Measurements from ENCODE around the gene KLHL30.

Gene KLHL30

GRCh38 chr2:238133499-238134392, 4.7 kb upstream of the KLHL30 start:
- no peak for DNase-seq

GRCh38 chr2:238134393-238134785, 4.1 kb upstream of the KLHL30 start:
- DNase-seq = no peak

- DNase-seq = no peak
Measured at GRCh38 chr2:238135601-238136150, 2.8 kb upstream of the KLHL30 start.

- no peak for DNase-seq
Measured at GRCh38 chr2:238136820-238137537, 1.5 kb upstream of the KLHL30 start.

- DNase-seq = no peak
Measured at GRCh38 chr2:238137885-238138284, 583 bp upstream of the KLHL30 start.

GRCh38 chr2:238139196-238140039, 950 bp downstream of the KLHL30 start:
- DNase-seq = no peak

- no peak for DNase-seq
Measured at GRCh38 chr2:238140040-238140439, 1.6 kb downstream of the KLHL30 start.

- no peak for DNase-seq
Measured at GRCh38 chr2:238140721-238141540, 2.5 kb downstream of the KLHL30 start.

GRCh38 chr2:238141541-238142318, 3.3 kb downstream of the KLHL30 start:
- no peak for DNase-seq

GRCh38 chr2:238142382-238143205, 4.1 kb downstream of the KLHL30 start:
- no peak for DNase-seq

- DNase-seq = no peak
Measured at GRCh38 chr2:238143239-238143951, 4.9 kb downstream of the KLHL30 start.

- DNase-seq = no peak
Measured at GRCh38 chr2:238144262-238144661, 5.8 kb downstream of the KLHL30 start.

GRCh38 chr2:238145046-238145445, 6.6 kb downstream of the KLHL30 start:
- DNase-seq = no peak

GRCh38 chr2:238145851-238146250, 7.4 kb downstream of the KLHL30 start:
- no peak for DNase-seq

- DNase-seq = no peak
Measured at GRCh38 chr2:238146884-238147544, 8.5 kb downstream of the KLHL30 start.

GRCh38 chr2:238148981-238149380, 10.5 kb downstream of the KLHL30 start:
- no peak for DNase-seq

GRCh38 chr2:238149841-238150572, 11.5 kb downstream of the KLHL30 start:
- DNase-seq = no peak

GRCh38 chr2:238150686-238151085, 12.2 kb downstream of the KLHL30 start:
- no peak for DNase-seq

Measured in DMS79 (cell line).